T-helper 2 cell treated with Interferon-gamma antibody and Interleukin-4, amounts not matched to agents 100 ng/mL and 5 ng/mL, for 36 hours (primary cell): ENCODE measurements around the gene GNS. TPM values are rescaled to one million over a fixed set of nuclear protein-coding genes. Genes with fewer than 3 reads are reported as not detected.

Experiments
- intact Hi-C: fragments of 100-400 bp; cut with micrococcal nuclease; formaldehyde crosslinking; loops from one replicate; pipeline ENCODE4 v1.15.1; 2023
- total RNA-seq: library from RNA; stranded (reverse); gene quantifications from 2 replicates; pipeline ENCODE4 v1.2.3, GENCODE V29; 2022

GNS gene
- total RNA-seq, 1 donor from 2014 or later, result 40.0 TPM

DNA sequence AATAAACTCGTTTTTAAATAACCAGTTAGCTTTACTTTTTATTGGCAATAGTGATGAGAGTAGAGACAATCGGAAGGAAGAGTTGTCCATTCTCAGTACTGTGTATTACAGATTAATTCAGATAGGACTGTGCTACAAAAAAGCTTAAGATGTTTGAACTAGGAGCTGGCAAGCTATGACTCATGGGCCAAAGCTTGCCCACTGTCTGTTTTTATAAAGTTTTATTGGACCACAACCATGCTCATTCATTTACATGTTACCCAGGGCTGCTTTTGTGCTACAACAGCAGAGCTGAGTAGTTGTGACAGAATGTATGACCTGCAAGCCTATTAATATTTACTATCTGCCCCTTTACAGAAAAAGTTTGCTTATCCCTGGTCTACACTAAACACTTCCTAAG is 19.4 kb downstream of the GNS start:
- intact Hi-C loops, result no loop called here

GRCh38 chr12:64737539-64737938 is 21.7 kb downstream of the GNS start:
- intact Hi-C loops, result loop anchor here (1.0 kb wide), 1 partner anchor 10 kb away; no protein-coding TSS in a partner anchor

DNA sequence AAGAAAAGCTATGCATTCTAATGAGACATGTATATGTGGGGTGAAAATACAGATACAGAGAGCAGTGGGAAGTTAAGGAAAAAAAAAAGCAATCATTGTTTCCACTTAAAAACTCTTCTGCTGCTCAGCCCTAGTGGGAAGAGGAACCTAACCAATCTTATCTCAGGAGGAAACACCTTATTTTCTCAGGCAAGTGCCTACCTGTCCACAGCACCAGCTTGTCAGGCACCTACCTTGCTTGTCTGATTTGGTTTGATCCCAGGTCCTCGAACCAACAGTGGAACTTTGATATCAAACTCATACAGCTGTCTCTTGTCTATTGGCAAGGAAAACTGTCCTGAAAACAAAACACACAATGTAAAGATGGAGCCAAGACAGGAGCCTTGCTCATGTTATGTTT is 22.4 kb downstream of the GNS start:
- intact Hi-C loops, result loop anchor here (1.0 kb wide), 1 partner anchor 11 kb away; no protein-coding TSS in a partner anchor

- intact Hi-C loops, result no loop called here
These were observed 23.8 kb downstream of the GNS start for GRCh38 chr12:64735442-64735841.

DNA sequence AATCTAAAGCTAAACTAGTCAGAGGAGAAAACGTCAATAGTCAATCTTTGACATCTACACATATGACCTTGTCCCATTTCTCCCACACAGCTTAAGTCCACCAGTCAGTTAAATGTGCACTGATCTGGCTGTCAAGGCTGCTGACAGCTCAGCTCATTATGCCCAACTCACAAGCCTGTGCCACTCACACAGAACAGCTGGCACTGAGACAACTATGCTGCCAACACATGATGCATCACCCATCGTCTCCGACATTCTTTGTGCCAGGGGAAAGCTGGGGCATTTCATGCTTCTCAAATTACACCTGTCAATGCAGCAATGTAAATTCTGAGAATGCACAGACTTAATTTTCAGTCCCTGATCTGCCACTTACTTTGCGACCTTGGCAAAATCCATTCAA is 25.3 kb downstream of the GNS start:
- intact Hi-C loops, result no loop called here

- intact Hi-C loops, result loop anchor here (2.0 kb wide), 2 partner anchors 17 to 27 kb away; partner anchors contain the start of gene GNS
These were observed 27.5 kb downstream of the GNS start for GRCh38 chr12:64731683-64732082.

DNA sequence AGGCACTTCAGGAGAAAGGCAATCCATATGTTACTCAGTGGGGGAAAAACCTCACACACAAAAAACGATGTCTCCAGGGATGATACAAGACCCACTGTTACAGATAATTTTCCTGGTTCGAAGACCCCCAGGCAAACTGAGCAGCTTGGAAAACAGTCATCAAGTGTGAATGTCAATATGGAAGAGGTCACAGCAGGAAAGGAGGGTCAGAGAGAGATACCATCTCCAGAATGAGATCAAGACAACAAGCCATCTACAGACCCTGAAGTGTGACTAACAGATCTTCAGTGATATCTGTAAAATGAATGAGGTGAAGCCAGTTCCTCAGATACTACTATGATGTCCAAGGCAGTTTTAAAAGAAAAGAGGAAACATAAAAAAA is 28.6 kb downstream of the GNS start:
- intact Hi-C loops, result loop anchor here (2.0 kb wide), 2 partner anchors 16 to 28 kb away; partner anchors contain the start of gene GNS

DNA sequence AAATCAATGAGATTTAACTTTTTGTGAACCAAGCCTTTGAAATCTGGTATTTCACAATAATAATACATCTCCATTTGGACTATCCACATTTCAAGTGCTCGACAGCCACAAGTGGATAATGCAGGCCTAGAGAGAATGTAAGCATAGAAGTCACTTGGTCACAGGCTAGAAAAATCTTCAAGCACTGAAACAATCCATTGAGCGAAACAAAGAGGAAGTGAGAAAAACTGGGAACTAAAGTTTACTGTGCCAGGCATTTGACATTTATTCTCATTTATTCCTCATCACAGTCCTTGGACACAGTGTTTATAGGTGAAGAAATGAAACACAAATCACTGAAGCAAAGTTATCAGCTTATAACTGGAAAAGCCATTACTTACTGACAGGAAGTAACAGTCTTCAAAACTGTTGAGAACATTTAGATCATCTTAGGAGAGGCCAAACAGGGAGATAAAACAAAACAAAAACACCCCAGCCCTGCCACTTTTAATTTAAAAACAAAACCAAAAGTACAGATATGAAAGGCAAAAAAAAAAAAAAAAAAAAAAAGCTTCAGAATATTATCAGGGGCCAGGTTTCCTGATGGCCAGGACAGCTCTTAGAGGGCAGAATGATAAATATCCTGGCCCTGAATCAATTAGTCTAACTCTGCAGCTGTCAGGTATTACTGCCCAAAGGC is 29.2 kb downstream of the GNS start:
- intact Hi-C loops, result loop anchor here (2.0 kb wide), 2 partner anchors 15 to 29 kb away; partner anchors contain the start of gene GNS

- intact Hi-C loops, result no loop called here
These were observed 34.9 kb downstream of the GNS start for GRCh38 chr12:64724201-64724745.

DNA sequence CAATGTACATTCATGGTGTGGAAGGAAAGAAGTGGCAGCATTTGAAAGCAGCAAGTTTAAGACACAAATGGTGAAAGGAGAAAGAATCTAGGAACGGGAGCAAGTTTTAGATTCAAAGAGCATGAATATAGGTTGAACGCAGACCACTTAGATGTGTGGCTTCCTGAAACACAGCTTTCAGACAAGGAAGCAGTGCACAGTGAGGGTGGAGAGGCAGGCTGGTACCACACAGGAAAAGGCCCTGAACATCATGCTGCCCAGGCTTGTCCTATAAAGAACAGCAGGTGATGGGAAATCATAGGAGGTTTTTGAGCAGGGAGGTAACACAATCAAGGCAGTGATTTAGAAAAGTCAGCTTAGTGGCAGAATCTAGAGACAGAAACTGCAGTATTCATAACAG is 35.6 kb downstream of the GNS start:
- intact Hi-C loops, result no loop called here

DNA sequence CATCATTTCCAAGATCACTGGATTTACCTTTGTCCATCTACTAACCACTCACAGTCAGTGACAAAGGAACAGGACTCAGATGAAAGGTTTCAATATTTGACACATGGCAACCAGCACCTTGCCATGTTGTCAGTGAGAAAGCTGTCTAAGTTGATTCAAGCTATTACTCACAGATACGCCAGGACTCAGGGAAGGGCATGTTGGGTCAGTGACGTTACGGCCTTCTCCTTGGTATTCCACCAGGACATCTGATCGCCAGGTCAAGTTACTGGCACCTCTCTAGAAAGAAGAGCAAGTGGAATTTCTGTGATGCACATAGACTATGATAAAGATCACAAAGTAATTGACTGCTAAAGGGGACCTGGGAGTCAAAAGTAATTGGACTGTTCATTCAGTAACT is 36.4 kb downstream of the GNS start:
- intact Hi-C loops, result no loop called here

- intact Hi-C loops, result no loop called here
These were observed 38.3 kb downstream of the GNS start for GRCh38 chr12:64720884-64721283.

GRCh38 chr12:64718649-64719048 is 40.6 kb downstream of the GNS start:
- intact Hi-C loops, result no loop called here

DNA sequence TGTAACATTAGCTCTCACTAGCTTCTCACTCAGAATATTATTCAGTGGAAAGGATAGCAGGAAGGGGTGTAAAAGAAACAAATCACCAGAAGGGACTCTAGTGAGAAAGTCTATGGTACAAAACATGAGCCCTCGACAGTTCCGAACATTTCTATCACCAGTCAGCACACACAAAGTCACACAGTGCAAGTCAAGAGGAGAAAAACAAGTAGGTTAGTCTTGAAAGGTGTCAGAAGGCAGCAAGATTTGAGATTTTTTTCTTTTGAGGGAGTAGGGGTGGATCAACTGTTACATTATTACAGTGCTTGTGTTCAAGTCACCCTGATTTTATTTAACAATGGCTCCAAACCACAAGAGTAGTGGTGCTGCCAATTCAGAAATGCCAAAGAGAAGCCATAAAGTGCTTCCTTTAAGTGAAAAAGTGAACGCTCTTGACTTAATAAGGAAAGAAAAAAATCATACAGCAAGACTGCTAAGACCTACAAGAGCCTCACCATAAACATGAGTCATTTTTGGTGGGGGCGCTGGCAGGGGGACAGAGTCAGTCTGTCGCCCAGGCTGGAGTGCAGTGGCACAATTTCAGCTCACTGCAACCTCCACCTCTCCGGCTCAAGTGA is 42.3 kb downstream of the GNS start:
- intact Hi-C loops, result no loop called here

- intact Hi-C loops, result no loop called here
These were observed 42.8 kb downstream of the GNS start for GRCh38 chr12:64716371-64716770.

DNA sequence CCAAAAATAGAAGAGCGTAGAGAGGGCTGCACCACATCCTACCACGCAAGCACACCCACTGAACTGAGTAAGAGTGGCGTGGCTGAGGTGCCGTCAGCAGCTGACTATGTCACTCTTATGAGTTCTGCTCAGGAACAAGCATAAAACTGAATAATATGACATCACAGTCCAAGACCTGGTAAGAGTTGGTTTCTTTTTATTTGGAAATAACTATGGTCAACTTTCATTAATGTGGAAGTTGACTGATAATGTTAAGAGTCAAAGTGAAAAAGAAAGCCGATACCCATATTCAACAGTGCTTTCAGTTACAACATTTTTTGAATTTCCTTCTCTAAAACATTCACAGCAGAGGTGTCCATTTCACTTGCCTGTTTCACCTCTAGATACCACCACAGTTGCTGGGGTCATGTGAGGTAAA is 44.6 kb downstream of the GNS start:
- intact Hi-C loops, result loop anchor here (2.0 kb wide), 1 partner anchor 16 kb away; no protein-coding TSS in a partner anchor

- intact Hi-C loops, result no loop called here
These were observed 45.8 kb downstream of the GNS start for GRCh38 chr12:64713376-64713775.

- intact Hi-C loops, result no loop called here
These were observed 49.8 kb downstream of the GNS start for GRCh38 chr12:64709429-64709828.

DNA sequence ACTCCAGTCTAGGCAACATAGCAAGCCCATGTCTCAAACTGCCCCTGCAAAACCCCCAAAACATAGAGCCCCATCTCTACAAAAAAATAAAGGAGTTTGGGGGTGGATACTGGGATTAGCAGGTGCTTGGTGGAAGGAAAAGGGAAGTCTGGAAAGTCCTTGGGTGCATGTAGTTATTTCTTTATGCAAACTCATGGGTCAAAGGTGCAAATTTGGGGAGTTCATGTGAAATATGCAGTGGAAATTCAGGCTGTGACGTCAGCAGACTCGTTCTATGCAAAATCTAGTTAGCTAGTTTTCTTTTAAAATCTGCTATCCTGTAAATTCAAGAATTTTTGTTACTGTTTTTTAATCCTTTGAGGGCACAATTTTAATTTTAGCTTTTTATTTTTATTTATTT is 51.3 kb downstream of the GNS start:
- intact Hi-C loops, result no loop called here

DNA sequence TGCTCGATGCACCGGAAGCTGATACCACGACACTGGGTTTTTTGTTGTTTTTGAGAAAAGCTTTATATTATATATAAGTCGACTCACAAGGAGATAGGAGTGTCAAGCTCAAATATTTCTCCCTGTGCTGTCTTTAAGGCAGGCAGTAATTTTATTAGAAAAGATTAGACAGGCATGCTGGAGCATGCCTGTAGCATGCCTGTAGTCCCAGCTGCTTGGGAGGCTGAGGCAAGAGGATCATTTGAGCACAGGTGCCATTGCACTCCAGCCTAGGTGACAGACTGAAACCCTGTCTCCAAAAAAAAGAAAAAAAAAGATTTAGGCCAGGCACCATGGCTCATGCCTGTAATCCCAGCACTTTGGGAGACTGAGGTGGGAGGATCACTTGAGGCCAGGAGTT is 51.8 kb downstream of the GNS start:
- intact Hi-C loops, result no loop called here

DNA sequence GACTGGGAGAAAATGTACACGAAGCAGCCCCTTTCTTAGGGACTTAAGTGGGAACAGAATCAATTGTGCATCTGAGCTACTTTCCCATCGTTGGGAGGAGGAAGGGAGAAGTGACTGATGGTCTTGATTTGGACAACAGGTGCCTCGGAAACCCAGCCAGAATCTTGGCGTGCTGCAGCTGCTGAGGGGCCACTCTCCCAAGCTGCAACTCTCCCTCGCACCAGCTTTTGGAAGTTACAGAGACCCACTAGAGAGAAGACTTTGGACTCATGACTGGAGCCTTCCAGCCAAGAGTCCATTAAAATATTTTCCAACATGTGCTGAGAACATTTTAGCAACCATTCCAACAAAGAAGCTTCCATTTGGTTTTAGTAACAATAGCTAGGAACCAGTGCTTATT is 52.3 kb downstream of the GNS start:
- intact Hi-C loops, result no loop called here

DNA sequence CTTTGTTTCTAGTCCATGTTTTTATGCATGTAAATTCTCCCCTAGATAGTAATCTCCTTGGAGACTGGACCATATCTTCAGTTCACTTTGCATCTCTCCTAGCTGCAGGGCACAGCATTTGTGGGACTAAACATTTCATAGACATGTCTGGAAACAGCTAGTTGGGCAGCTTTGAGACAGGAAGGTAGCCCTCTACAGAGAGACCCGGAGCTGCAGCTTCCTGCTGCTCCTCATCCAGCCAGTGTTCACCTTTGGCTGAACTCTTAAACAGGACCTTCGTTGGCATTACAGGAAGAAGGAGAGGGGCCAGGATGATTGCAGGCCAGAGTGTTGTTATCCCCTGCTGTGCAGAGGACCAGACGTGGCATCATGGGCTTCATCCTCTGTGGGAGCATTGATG is 52.9 kb downstream of the GNS start:
- intact Hi-C loops, result no loop called here

- intact Hi-C loops, result no loop called here
These were observed 57.9 kb downstream of the GNS start for GRCh38 chr12:64701283-64701682.
